Activated naive CD4-positive, alpha-beta T cell treated with anti-CD3 and anti-CD28 coated beads, Interleukin-2, amount 50 U/mL, for 24 hours (primary cell): ENCODE data around the gene TMPRSS13.
"Not testable (repeated sequence)": the region's sequence is repeated elsewhere in the genome, so short reads cannot be mapped to it uniquely, and the experiment has no call there.

Experiments
- H3K27ac Mint-ChIP-seq: one replicate; pipeline ENCODE4 v1.8.0; 2021; ENCODE audit warnings: mild to moderate bottlenecking, mixed read lengths
- H3K27me3 Mint-ChIP-seq: one replicate; pipeline ENCODE4 v1.8.0; 2021; ENCODE audit warnings: mixed read lengths
- H3K36me3 Mint-ChIP-seq: one replicate; pipeline ENCODE4 v1.8.0; 2021; ENCODE audit warnings: mixed read lengths
- H3K4me1 Mint-ChIP-seq: one replicate; pipeline ENCODE4 v1.8.0; 2021; ENCODE audit warnings: mixed read lengths
- H3K4me3 Mint-ChIP-seq: one replicate; pipeline ENCODE4 v1.8.0; 2021; ENCODE audit warnings: mild to moderate bottlenecking, mixed read lengths
- H3K9me3 Mint-ChIP-seq: one replicate; pipeline ENCODE4 v1.8.0; 2021; ENCODE audit warnings: mixed read lengths

Gene TMPRSS13

GRCh38 chr11:117960406-117960805 lies 31.2 kb upstream of the TMPRSS13 start:
- Mint-ChIP-seq H3K36me3 (peaks cover 27% of the 10 kb centered on the region), H3K27ac (peak overlapping the region; percentile 15), H3K4me1 (peaks cover 48% of the 10 kb centered on the region), H3K4me3 (no peak overlapping the region), H3K27me3 (no peaks in the 10 kb centered on the region), H3K9me3 (peaks cover 10% of the 10 kb centered on the region)

GRCh38 chr11:117959438-117960149 lies 30.4 kb upstream of the TMPRSS13 start:
- H3K36me3 Mint-ChIP-seq = peaks cover 27% of the 10 kb centered on the region
- H3K4me3 Mint-ChIP-seq = no peak overlapping the region
- no peaks in the 10 kb centered on the region for H3K27me3 Mint-ChIP-seq
- peaks cover 50% of the 10 kb centered on the region for H3K4me1 Mint-ChIP-seq
- H3K9me3 Mint-ChIP-seq = peaks cover 10% of the 10 kb centered on the region
- peak overlapping the region; percentile 4 for H3K27ac Mint-ChIP-seq

DNA sequence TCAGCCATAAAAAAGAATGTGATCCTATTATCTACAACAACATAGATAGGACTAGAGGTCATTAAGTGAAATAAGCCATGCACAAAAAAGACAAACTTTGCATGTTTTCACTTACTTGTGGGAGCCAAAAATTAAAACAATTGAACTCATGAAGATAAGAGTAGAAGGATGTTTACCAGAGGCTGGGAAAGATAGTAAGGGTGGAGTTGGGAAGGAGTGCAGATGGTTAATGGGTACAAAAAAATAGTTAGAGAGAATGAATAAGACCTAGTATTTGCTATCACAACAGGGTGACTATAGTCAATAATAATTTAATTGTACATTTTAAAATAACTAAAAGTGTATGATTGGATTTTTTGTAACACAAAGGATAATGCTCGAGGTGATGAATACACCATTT lies 29.7 kb upstream of the TMPRSS13 start:
- Mint-ChIP-seq H3K9me3 (peaks cover 10% of the 10 kb centered on the region), H3K27me3 (no peaks in the 10 kb centered on the region), H3K4me1 (peaks cover 57% of the 10 kb centered on the region), H3K27ac (no peak overlapping the region), H3K36me3 (peaks cover 27% of the 10 kb centered on the region), H3K4me3 (no peak overlapping the region)

DNA sequence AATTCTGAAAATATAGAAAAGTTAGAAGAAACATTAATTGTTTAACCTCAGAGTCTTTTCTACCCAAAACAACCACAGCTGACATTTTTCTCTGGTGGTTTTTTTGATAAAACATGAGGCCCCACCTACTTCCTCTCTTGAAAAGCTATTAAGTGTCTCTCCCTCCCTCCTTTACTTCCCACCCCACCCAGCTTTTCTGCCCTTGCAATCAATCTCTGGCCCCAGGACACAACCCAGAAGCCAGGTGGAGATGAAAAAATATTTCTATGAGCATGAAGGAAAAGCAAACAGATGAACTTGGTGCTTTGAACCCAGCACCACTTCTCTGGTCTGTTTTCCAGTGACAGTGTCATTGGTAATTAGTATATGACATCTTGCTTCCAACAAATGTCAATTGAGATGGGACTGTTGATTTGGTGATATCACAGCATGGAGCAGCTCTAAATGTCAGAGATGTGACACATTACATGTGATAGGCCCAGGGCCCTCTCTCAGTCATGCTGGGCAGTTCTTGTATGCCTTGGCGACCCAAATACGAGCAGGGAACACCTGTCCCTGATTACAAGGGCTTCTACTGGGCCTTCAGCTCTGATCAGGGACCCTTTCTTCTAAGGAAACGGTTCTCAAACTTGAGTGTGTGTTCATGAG lies 23.9 kb upstream of the TMPRSS13 start:
- H3K36me3 Mint-ChIP-seq = peaks cover 13% of the 10 kb centered on the region
- peaks cover 86% of the 10 kb centered on the region for H3K4me1 Mint-ChIP-seq
- H3K27me3 Mint-ChIP-seq = no peaks in the 10 kb centered on the region
- H3K27ac Mint-ChIP-seq = peak overlapping the region; percentile 82
- H3K9me3 Mint-ChIP-seq = peaks cover 6% of the 10 kb centered on the region
- peak overlapping the region; percentile 68 for H3K4me3 Mint-ChIP-seq

- Mint-ChIP-seq H3K4me1 (peaks cover 92% of the 10 kb centered on the region), H3K27ac (peak overlapping the region; percentile 31), H3K9me3 (no peaks in the 10 kb centered on the region), H3K4me3 (peak overlapping the region; percentile 77), H3K36me3 (no peaks in the 10 kb centered on the region), H3K27me3 (no peaks in the 10 kb centered on the region)
Observed at GRCh38 chr11:117950993-117951961, 22.1 kb upstream of the TMPRSS13 start.

DNA sequence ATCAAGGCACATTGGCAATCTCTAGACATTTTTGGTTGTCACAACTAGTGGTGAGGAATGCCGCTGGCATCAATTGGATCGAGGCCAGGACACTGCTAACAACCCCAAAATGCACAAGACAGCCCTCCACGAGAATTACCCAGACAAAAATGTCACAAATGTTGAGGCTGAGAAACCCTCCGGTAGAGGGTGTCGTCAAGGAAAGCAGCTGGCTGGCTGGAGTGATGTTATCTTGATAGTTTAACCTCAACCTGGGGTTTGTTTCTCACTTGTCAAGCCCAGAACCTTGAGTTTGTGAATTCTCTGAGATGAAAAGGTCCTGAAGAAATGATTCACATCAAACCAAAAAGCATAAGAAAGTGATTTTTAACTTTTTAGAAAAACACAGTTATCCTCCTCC lies 21.1 kb upstream of the TMPRSS13 start:
- Mint-ChIP-seq H3K27ac (peak overlapping the region; percentile 13), H3K4me1 (peaks cover 86% of the 10 kb centered on the region), H3K27me3 (no peaks in the 10 kb centered on the region), H3K4me3 (peak overlapping the region; percentile 77), H3K36me3 (no peaks in the 10 kb centered on the region), H3K9me3 (no peaks in the 10 kb centered on the region)

DNA sequence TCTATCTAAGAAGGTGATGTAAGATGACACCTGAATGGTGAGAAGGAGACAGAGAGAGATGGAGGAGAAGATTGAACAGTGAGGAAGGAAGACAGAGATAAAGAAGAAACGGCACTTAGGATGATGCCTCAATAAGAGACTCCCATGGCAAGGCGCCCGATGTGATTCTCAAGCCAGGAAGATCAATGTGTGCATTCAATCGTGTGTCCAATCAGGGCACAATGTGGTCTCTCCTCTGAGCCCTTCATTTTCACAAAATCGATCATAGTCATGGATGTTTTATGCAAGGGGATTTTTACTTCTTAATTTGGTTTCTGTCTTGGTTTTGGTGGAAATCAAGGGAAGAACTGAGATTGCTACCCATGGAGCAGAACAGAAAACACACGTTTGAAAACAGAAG lies 19.9 kb upstream of the TMPRSS13 start:
- no peaks in the 10 kb centered on the region for H3K9me3 Mint-ChIP-seq
- H3K4me3 Mint-ChIP-seq = peak overlapping the region; percentile 1
- H3K36me3 Mint-ChIP-seq = no peaks in the 10 kb centered on the region
- H3K27ac Mint-ChIP-seq = peak overlapping the region; percentile 27
- peaks cover 78% of the 10 kb centered on the region for H3K4me1 Mint-ChIP-seq
- no peaks in the 10 kb centered on the region for H3K27me3 Mint-ChIP-seq

DNA sequence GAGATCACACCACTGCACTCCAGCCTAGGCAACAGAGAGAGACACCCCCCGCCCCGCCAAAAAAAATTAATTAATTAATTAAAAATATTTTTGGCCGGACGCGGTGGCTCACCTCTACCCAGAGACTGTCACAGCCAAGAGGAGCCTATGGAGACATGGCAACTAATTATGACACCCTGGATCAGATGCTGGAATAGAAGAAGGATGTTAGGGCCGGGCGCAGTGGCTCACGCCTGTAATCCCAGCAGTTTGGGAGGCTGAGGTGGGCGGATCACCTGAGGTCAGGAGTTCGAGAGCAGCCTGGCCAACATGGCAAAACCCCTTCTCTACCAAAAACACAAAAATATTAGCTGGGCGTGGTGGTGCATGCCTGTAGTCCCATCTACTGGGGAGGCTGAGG lies 19.3 kb upstream of the TMPRSS13 start:
- H3K27me3 Mint-ChIP-seq, H3K9me3 Mint-ChIP-seq, H3K36me3 Mint-ChIP-seq, H3K27ac Mint-ChIP-seq, H3K4me3 Mint-ChIP-seq: not testable (repeated sequence)
- H3K4me1 Mint-ChIP-seq = peaks cover 72% of the 10 kb centered on the region

DNA sequence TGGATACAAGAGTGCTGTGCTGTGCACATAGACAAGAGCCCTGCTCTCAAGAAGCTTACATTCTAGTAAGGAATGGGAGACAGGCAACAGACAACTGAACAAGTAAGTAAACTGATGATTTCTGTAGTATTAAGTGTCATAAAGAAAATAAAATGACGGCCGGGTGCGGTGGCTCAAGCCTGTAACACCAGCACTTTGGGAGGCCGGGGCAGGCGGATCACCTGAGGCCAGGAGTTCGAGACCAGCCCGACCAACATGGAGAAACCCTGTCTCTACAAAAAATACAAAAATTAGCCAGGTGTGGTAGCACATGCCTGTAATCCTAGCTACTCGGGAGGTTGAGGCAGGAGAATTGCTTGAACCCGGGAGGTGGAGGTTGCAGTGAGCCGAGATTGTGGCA lies 18.5 kb upstream of the TMPRSS13 start:
- not testable (repeated sequence) for H3K9me3 Mint-ChIP-seq, H3K4me3 Mint-ChIP-seq, H3K36me3 Mint-ChIP-seq, H3K27me3 Mint-ChIP-seq, H3K27ac Mint-ChIP-seq
- H3K4me1 Mint-ChIP-seq = peaks cover 65% of the 10 kb centered on the region

DNA sequence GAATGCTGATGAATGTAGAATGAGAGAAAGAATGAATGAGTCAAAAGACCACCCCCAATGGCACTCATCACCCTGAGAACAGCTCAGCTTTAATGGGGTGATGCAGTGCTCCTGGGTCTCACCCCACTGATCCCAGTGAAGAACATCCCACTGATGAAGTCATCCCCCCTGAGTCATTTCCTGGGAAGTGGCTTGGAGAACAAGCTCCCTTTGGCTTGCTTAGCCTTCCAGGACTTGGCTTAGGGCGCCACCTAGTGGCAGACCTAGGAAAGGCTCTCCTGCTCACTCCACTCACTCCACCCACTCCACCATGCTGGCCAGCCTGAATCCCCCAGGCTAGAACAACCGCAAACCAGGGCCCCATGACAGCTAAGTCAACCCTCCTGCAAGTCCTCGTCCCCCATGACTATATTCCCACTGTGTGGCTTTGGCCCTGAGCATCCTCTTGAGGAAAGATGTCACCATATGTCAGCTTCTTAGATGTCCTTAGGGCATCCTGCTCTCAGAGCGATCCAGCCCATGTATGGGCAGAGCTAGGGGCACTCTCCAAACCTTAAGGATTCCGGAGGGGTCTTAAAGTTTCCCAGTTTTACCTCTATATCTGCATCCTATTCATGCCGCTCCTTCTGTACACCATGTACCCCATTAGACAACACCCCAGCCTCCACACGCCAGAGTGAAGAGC lies 17.8 kb upstream of the TMPRSS13 start:
- Mint-ChIP-seq H3K36me3 (no peaks in the 10 kb centered on the region), H3K4me1 (peaks cover 57% of the 10 kb centered on the region), H3K27me3 (no peaks in the 10 kb centered on the region), H3K4me3 (no peak overlapping the region), H3K9me3 (no peaks in the 10 kb centered on the region), H3K27ac (no peak overlapping the region)

GRCh38 chr11:117946156-117946841 lies 17.1 kb upstream of the TMPRSS13 start:
- no peaks in the 10 kb centered on the region for H3K9me3 Mint-ChIP-seq
- H3K27me3 Mint-ChIP-seq = no peaks in the 10 kb centered on the region
- peaks cover 51% of the 10 kb centered on the region for H3K4me1 Mint-ChIP-seq
- no peak overlapping the region for H3K27ac Mint-ChIP-seq
- no peak overlapping the region for H3K4me3 Mint-ChIP-seq
- no peaks in the 10 kb centered on the region for H3K36me3 Mint-ChIP-seq

- H3K27me3 Mint-ChIP-seq = no peaks in the 10 kb centered on the region
- no peak overlapping the region for H3K4me3 Mint-ChIP-seq
- H3K9me3 Mint-ChIP-seq = no peaks in the 10 kb centered on the region
- no peak overlapping the region for H3K27ac Mint-ChIP-seq
- peaks cover 40% of the 10 kb centered on the region for H3K4me1 Mint-ChIP-seq
- H3K36me3 Mint-ChIP-seq = no peaks in the 10 kb centered on the region
Observed at GRCh38 chr11:117945047-117945810, 16.0 kb upstream of the TMPRSS13 start.

DNA sequence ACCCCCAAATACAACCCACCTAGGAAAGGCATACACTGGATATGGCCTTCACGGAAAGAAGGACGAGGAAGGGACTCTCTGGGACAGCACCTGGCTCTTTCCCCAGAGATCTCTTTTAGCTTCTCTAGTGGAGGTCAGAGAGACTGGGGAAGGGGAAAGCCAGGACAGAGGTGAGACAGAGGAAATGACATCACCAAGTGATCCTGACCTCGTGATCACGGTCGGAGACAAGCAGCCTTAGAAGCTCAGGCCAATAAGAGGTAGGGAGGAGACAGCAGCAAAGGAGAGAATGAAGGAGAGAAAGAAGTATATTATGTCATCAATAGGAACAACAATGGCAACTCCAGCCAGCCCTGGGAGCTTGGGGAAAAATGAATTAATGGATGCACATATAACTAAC lies 15.4 kb upstream of the TMPRSS13 start:
- H3K4me3 Mint-ChIP-seq = no peak overlapping the region
- H3K4me1 Mint-ChIP-seq = peaks cover 33% of the 10 kb centered on the region
- H3K36me3 Mint-ChIP-seq = no peaks in the 10 kb centered on the region
- H3K27me3 Mint-ChIP-seq = no peaks in the 10 kb centered on the region
- no peak overlapping the region for H3K27ac Mint-ChIP-seq
- no peaks in the 10 kb centered on the region for H3K9me3 Mint-ChIP-seq

DNA sequence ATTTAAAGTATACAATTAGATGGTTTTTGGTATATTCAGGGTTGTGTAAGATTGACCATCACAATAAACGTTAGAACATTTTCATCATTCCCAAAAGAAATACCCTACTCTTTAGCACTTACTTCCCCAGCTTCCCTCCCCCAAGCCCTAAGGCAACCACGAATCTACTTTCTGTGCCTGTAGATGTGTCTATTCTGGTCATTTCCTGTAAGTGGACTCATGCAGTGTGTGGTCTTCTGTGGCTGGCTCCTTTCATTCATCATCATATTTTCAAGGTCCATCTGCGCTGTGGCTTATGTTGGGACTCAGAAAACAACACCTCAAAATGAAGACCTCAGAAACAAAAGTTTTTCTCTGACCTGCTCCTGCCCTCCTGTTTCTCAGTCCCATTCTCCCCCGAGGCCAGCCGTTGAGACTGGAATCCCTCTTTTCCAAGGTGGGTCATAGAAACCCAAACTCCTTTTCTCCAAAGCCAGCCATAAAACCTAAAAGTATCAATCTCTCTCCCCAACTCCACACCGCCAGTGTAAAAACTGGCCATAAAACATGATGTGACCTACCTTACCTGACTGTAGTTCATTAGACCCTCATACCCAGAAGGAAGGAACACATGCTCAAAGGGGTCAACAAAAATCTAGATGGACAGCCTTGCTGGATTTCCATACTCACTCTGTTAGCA lies 12.9 kb upstream of the TMPRSS13 start:
- H3K4me1 Mint-ChIP-seq = peaks cover 10% of the 10 kb centered on the region
- no peaks in the 10 kb centered on the region for H3K9me3 Mint-ChIP-seq
- H3K27me3 Mint-ChIP-seq = no peaks in the 10 kb centered on the region
- H3K4me3 Mint-ChIP-seq = no peak overlapping the region
- H3K27ac Mint-ChIP-seq = no peak overlapping the region
- H3K36me3 Mint-ChIP-seq = no peaks in the 10 kb centered on the region
